ENCODE data around the gene NDUFB6.
"Not testable (repeated sequence)": the region's sequence is repeated elsewhere in the genome, so short reads cannot be mapped to it uniquely, and the experiment has no call there.

NDUFB6 gene

GRCh38 chr9:32572900-32573523 lies at the start of gene NDUFB6:
Gene NDUFB6 (minus strand): TSS chr9:32573159. CDS start chr9:32573060, 99 bp downstream.
- peak; percentile 91 to 93 for DNase-seq

- DNase-seq: no peak
Measured at GRCh38 chr9:32618261-32618660, 45.3 kb upstream of the NDUFB6 start.

GRCh38 chr9:32606811-32607210 lies 33.9 kb upstream of the NDUFB6 start:
- DNase-seq: no peak

GRCh38 chr9:32603914-32604852 lies 31.2 kb upstream of the NDUFB6 start:
- no peak for DNase-seq

GRCh38 chr9:32599021-32599420 lies 26.1 kb upstream of the NDUFB6 start:
- DNase-seq: not testable (repeated sequence)

GRCh38 chr9:32596936-32597335 lies 24.0 kb upstream of the NDUFB6 start:
- DNase-seq: no peak

GRCh38 chr9:32596096-32596865 lies 23.3 kb upstream of the NDUFB6 start:
- DNase-seq: no peak

- no peak for DNase-seq
Measured at GRCh38 chr9:32590898-32591297, 17.9 kb upstream of the NDUFB6 start.

- no peak for DNase-seq
Measured at GRCh38 chr9:32590476-32590875, 17.5 kb upstream of the NDUFB6 start.

- no peak for DNase-seq
Measured at GRCh38 chr9:32589083-32589723, 16.2 kb upstream of the NDUFB6 start.

- DNase-seq: no peak
Measured at GRCh38 chr9:32587901-32588300, 14.9 kb upstream of the NDUFB6 start.

GRCh38 chr9:32584784-32585183 lies 11.8 kb upstream of the NDUFB6 start:
- no peak for DNase-seq

GRCh38 chr9:32581512-32582143 lies 8.7 kb upstream of the NDUFB6 start:
- DNase-seq: no peak

GRCh38 chr9:32580631-32581300 lies 7.8 kb upstream of the NDUFB6 start:
- DNase-seq: no peak

- DNase-seq: peak; percentile 73 to 76
Measured at GRCh38 chr9:32579706-32580331, 6.9 kb upstream of the NDUFB6 start.

GRCh38 chr9:32578976-32579375 lies 6.0 kb upstream of the NDUFB6 start:
- DNase-seq: no peak

GRCh38 chr9:32577316-32577715 lies 4.4 kb upstream of the NDUFB6 start:
- no peak for DNase-seq

- DNase-seq: no peak
Measured at GRCh38 chr9:32574858-32575257, 1.9 kb upstream of the NDUFB6 start.

GRCh38 chr9:32573821-32574220 lies 862 bp upstream of the NDUFB6 start:
- no peak for DNase-seq

GRCh38 chr9:32571969-32572899 lies 725 bp downstream of the NDUFB6 start:
- peak; percentile 48 to 52 for DNase-seq
